Stimulated activated CD8-positive, alpha-beta memory T cell treated with anti-CD3 and anti-CD28 coated beads, Interleukin-15, amount 100 ng/mL, for 24 hours (primary cell): ENCODE data around the gene OCSTAMP.

ENCODE experiments used
- DNase-seq: peaks from one replicate; pipeline ENCODE4 v3.0.0-alpha.2; 2020; ENCODE audit warnings: low read depth

The OCSTAMP gene

GRCh38 chr20:46553926-46554325 lies 3.5 kb upstream of the OCSTAMP start:
- DNase-seq = no peak

- DNase-seq = no peak
Observed at GRCh38 chr20:46552460-46553420, 2.3 kb upstream of the OCSTAMP start.

- no peak for DNase-seq
Observed at GRCh38 chr20:46551522-46552381, 1.3 kb upstream of the OCSTAMP start.

- DNase-seq = no peak
Observed at GRCh38 chr20:46549188-46549972, 1.1 kb downstream of the OCSTAMP start.

GRCh38 chr20:46548688-46549087 lies 1.8 kb downstream of the OCSTAMP start:
- no peak for DNase-seq

GRCh38 chr20:46547995-46548394 lies 2.5 kb downstream of the OCSTAMP start:
- DNase-seq = no peak

- DNase-seq = no peak
Observed at GRCh38 chr20:46546936-46547335, 3.5 kb downstream of the OCSTAMP start.

GRCh38 chr20:46546298-46546697 lies 4.2 kb downstream of the OCSTAMP start:
- no peak for DNase-seq

GRCh38 chr20:46545827-46546138 lies 4.7 kb downstream of the OCSTAMP start:
- no peak for DNase-seq

GRCh38 chr20:46545077-46545826 lies 5.2 kb downstream of the OCSTAMP start:
- no peak for DNase-seq

- no peak for DNase-seq
Observed at GRCh38 chr20:46544576-46544975, 5.9 kb downstream of the OCSTAMP start.

GRCh38 chr20:46543959-46544358 lies 6.5 kb downstream of the OCSTAMP start:
- no peak for DNase-seq

GRCh38 chr20:46543033-46543432 lies 7.4 kb downstream of the OCSTAMP start:
- no peak for DNase-seq

- DNase-seq = no peak
Observed at GRCh38 chr20:46541229-46541935, 9.1 kb downstream of the OCSTAMP start.

GRCh38 chr20:46539113-46539512 lies 11.3 kb downstream of the OCSTAMP start:
- no peak for DNase-seq

- no peak for DNase-seq
Observed at GRCh38 chr20:46530640-46531039, 19.8 kb downstream of the OCSTAMP start.

- DNase-seq = no peak
Observed at GRCh38 chr20:46523696-46524328, 26.6 kb downstream of the OCSTAMP start.

- DNase-seq = no peak
Observed at GRCh38 chr20:46523108-46523507, 27.3 kb downstream of the OCSTAMP start.

- no peak for DNase-seq
Observed at GRCh38 chr20:46520976-46521579, 29.4 kb downstream of the OCSTAMP start.

- no peak for DNase-seq
Observed at GRCh38 chr20:46520540-46520939, 29.9 kb downstream of the OCSTAMP start.
